ENCODE measurements around the gene KRTAP5-5.

DNA sequence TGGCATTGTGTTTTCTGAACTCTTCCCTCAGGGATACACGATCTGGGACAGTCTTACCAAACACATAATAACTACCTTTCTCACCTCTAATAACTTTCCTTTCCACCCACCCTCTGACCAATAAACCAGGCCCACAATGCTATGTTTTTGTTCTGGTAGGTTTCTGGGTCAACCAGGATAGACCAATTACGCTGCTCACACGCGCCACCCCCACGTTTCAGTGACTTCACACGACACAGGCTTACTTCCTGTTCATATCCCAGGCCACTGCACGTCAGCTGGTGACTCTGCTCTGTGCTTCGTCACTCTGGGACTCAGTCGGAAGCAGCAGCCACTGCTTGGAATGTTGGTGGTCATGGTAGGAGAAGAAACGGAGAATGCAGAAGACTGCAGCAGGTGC, 10.1 kb upstream of the KRTAP5-5 start:
- TF ChIP-seq POLR2A (IDR thresholded peaks at IDR 0.05) (no peak), CTCF (IDR thresholded peaks at IDR 0.05) (no peak)

Measured in body of pancreas (tissue), 4 donors.